ENCODE measurements around the gene PLEKHA1.

GRCh38 chr10:122373108-122373507, 1.4 kb upstream of the PLEKHA1 start:
- TF ChIP-seq EZH2 (IDR thresholded peaks at IDR 0.05; ENCODE audit: borderline replicate concordance, low read depth, low read length, severe bottlenecking) (no peak), CTCF (IDR thresholded peaks at IDR 0.05; ENCODE audit: borderline replicate concordance, extremely low read depth, low read length, poor library complexity, severe bottlenecking) (no peak)

Measured in DND-41 (cell line).